HL-60 (cell line): ENCODE data around the gene C2orf92.

Experiments
- DNase-seq, 2 experiments: peaks; one replicate each; pipeline ENCODE4 v3.0.0-alpha.2; 2010 to 2020; ENCODE audit warnings: low read depth in 1 of 2, low spot score in 1 of 2
- H3K27ac ChIP-seq: fragments of 250-450 bp; sonication (Bioruptor Pico); replicated peaks from 2 replicates; pipeline ENCODE4 v1.5.1; 2020; ENCODE audit warnings: mild to moderate bottlenecking, moderate library complexity
- H3K27me3 ChIP-seq: fragments of 250-450 bp; sonication (Bioruptor Pico); 2 replicates; pipeline ENCODE4 v1.5.1; 2021; ENCODE audit warnings: mild to moderate bottlenecking, moderate library complexity; ENCODE audit not compliant: insufficient read depth, poor library complexity, severe bottlenecking
- H3K4me3 ChIP-seq: replicated peaks from 2 replicates; pipeline ENCODE4 v1.5.1; 2011; ENCODE audit warnings: mild to moderate bottlenecking, control low read depth, low read length; ENCODE audit not compliant: insufficient read depth
- GABPA ChIP-seq: IDR thresholded peaks from 2 replicates; pipeline ENCODE4 v1.6.1; 2012; ENCODE audit warnings: low read depth
- POLR2AphosphoS5 ChIP-seq: IDR thresholded peaks from 2 replicates; pipeline ENCODE4 v1.6.1; 2012; ENCODE audit warnings: low read depth
- SPI1 ChIP-seq: IDR thresholded peaks from 2 replicates; pipeline ENCODE4 v1.6.1; 2012; ENCODE audit warnings: low read depth, mild to moderate bottlenecking, borderline replicate concordance
- TF ChIP-seq, protein P1 (sequence below): IDR thresholded peaks from one replicate; pipeline ENCODE4 v1.5.1; 2011; ENCODE audit warnings: low read length, control low read depth, inconsistent platforms; ENCODE audit not compliant: insufficient read depth
- TF ChIP-seq, protein P2 (sequence below): IDR thresholded peaks from 2 replicates; pipeline ENCODE4 v1.6.1; 2012; ENCODE audit warnings: low read depth; ENCODE audit not compliant: insufficient replicate concordance

Gene C2orf92

DNA sequence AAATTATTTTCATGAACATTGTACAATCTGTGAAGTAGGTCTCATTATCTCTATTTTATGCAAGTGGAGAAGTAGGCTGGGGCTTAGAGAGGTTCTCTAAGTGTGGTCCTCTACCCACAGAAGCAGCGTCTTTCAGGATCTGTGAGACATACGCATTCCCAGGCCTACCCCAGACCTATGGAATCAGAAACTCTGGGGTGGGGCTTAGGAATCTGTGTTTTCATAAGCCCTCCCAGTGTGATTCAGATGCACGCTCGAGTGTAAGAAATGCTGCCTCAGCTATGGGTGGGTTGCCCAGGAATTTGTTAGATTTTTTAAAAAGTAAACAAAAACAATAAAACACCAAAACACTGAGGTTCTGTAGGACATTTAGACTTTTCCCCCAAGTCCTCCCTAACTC, 29.0 kb downstream of the C2orf92 start:
- Histone ChIP-seq H3K27me3 (no peaks in the 10 kb centered on the region), H3K4me3 (no peak overlapping the region), H3K27ac (no peak overlapping the region)
- no peak for DNase-seq
- TF ChIP-seq SPI1 (no peak), POLR2AphosphoS5 (no peak), GABPA (no peak)
- TF ChIP-seq, protein P1, sequence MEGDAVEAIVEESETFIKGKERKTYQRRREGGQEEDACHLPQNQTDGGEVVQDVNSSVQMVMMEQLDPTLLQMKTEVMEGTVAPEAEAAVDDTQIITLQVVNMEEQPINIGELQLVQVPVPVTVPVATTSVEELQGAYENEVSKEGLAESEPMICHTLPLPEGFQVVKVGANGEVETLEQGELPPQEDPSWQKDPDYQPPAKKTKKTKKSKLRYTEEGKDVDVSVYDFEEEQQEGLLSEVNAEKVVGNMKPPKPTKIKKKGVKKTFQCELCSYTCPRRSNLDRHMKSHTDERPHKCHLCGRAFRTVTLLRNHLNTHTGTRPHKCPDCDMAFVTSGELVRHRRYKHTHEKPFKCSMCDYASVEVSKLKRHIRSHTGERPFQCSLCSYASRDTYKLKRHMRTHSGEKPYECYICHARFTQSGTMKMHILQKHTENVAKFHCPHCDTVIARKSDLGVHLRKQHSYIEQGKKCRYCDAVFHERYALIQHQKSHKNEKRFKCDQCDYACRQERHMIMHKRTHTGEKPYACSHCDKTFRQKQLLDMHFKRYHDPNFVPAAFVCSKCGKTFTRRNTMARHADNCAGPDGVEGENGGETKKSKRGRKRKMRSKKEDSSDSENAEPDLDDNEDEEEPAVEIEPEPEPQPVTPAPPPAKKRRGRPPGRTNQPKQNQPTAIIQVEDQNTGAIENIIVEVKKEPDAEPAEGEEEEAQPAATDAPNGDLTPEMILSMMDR: no peak
- TF ChIP-seq, protein P2, sequence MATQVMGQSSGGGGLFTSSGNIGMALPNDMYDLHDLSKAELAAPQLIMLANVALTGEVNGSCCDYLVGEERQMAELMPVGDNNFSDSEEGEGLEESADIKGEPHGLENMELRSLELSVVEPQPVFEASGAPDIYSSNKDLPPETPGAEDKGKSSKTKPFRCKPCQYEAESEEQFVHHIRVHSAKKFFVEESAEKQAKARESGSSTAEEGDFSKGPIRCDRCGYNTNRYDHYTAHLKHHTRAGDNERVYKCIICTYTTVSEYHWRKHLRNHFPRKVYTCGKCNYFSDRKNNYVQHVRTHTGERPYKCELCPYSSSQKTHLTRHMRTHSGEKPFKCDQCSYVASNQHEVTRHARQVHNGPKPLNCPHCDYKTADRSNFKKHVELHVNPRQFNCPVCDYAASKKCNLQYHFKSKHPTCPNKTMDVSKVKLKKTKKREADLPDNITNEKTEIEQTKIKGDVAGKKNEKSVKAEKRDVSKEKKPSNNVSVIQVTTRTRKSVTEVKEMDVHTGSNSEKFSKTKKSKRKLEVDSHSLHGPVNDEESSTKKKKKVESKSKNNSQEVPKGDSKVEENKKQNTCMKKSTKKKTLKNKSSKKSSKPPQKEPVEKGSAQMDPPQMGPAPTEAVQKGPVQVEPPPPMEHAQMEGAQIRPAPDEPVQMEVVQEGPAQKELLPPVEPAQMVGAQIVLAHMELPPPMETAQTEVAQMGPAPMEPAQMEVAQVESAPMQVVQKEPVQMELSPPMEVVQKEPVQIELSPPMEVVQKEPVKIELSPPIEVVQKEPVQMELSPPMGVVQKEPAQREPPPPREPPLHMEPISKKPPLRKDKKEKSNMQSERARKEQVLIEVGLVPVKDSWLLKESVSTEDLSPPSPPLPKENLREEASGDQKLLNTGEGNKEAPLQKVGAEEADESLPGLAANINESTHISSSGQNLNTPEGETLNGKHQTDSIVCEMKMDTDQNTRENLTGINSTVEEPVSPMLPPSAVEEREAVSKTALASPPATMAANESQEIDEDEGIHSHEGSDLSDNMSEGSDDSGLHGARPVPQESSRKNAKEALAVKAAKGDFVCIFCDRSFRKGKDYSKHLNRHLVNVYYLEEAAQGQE: no peak

DNA sequence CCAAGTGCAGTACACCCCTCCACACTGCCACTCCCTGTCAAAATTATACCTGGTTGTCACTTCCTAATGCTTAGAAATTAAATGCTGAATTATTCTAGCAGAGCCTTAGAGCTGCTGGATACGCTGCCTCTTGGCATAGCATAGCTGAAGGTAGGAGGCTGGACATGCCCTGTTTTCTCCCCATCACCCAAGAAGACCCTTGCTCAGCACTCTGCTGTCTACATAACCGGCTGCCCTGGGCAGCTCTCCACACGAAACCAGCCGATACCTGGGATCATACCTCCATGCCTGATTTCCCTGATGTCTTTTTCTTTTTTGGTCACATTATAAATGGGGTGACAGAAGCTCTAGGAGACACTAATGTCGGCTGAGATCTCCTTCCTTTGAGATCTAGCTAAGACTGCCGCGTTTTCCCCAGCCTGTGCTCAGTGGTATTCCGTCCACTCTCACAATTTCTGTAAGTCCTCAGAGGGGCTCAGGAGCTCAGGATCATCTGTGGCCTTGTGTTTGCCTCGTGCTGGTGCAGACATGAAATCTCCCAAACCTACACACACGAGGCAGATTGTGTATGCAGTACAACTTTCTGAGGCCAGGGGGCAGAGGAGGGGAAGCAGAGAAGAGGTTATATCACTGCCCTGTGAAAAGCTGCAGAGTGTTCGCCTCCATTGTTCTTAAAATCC, 30.4 kb downstream of the C2orf92 start:
- TF ChIP-seq, protein P2: no peak
- TF ChIP-seq, protein P1: peak; percentile 67
- DNase-seq: peak; percentile 51 to 90
- H3K4me3 ChIP-seq: no peak overlapping the region
- H3K27ac ChIP-seq: peak overlapping the region; percentile 38; the same call in 1 of the 2 replicates
- H3K27me3 ChIP-seq: no peaks in the 10 kb centered on the region

DNA sequence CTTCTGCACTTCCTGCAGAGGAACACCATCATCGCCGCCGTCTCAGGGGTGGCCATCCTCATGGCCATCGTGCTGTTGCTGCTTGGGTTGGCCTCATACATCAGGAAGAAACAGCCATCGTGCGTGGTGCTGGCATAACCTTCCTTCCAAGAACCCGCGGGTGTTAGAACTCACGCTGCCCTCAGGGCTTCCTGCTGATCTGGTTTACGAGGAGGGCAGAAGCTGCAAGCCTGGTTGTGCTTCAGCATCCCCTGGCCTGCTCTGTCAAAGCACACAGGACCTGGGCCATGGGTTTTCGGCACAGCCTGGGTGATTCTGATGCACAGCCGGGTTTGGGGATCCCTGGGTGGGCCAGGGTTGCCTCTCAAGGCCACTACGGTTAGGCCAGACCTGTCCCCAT, 31.7 kb downstream of the C2orf92 start:
- no peak overlapping the region for H3K4me3 ChIP-seq
- no peak overlapping the region for H3K27ac ChIP-seq
- no peak for TF ChIP-seq SPI1
- TF ChIP-seq, protein P1: no peak
- TF ChIP-seq, protein P2: no peak
- no peak for TF ChIP-seq POLR2AphosphoS5
- TF ChIP-seq GABPA: no peak
- no peak for DNase-seq
- no peaks in the 10 kb centered on the region for H3K27me3 ChIP-seq
